GM19035 (cell line): Measurements from ENCODE around the gene ARHGEF37.
A peak's percentile ranks its signal among the peaks of the same experiment; 100 is the strongest.

Experiments used
- ATAC-seq: cut with Tn5 transposase; IDR thresholded peaks from one replicate; pipeline ENCODE4 v1.9.1; 2021; ENCODE audit not compliant: unreplicated experiment

ARHGEF37 gene

GRCh38 chr5:149598966-149599365 is 17.7 kb downstream of the ARHGEF37 start:
- ATAC-seq = no peak

GRCh38 chr5:149599375-149599774 is 18.1 kb downstream of the ARHGEF37 start:
- no peak for ATAC-seq

- ATAC-seq = no peak
Observed at GRCh38 chr5:149600932-149601331, 19.6 kb downstream of the ARHGEF37 start.

GRCh38 chr5:149603210-149603609 is 21.9 kb downstream of the ARHGEF37 start:
- no peak for ATAC-seq

GRCh38 chr5:149603920-149604319 is 22.6 kb downstream of the ARHGEF37 start:
- ATAC-seq = no peak

GRCh38 chr5:149604321-149604720 is 23.0 kb downstream of the ARHGEF37 start:
- ATAC-seq = no peak

GRCh38 chr5:149605354-149605997 is 24.2 kb downstream of the ARHGEF37 start:
- no peak for ATAC-seq

GRCh38 chr5:149605998-149606724 is 24.9 kb downstream of the ARHGEF37 start:
- peak; percentile 95 for ATAC-seq

GRCh38 chr5:149608936-149609545 is 27.7 kb downstream of the ARHGEF37 start:
- no peak for ATAC-seq

- ATAC-seq = no peak
Observed at GRCh38 chr5:149609640-149610219, 28.4 kb downstream of the ARHGEF37 start.

- ATAC-seq = no peak
Observed at GRCh38 chr5:149610589-149611255, 29.4 kb downstream of the ARHGEF37 start.

GRCh38 chr5:149611326-149611725 is 30.0 kb downstream of the ARHGEF37 start:
- no peak for ATAC-seq

- no peak for ATAC-seq
Observed at GRCh38 chr5:149614034-149614907, 33.0 kb downstream of the ARHGEF37 start.

- ATAC-seq = no peak
Observed at GRCh38 chr5:149615976-149616375, 34.7 kb downstream of the ARHGEF37 start.

- ATAC-seq = peak; percentile 77
Observed at GRCh38 chr5:149616727-149617285, 35.5 kb downstream of the ARHGEF37 start.

GRCh38 chr5:149617760-149618306 is 36.5 kb downstream of the ARHGEF37 start:
- ATAC-seq = peak; percentile 38

- ATAC-seq = peak; percentile 38
Observed at GRCh38 chr5:149618581-149619248, 37.4 kb downstream of the ARHGEF37 start.

- ATAC-seq = no peak
Observed at GRCh38 chr5:149621415-149622098, 40.3 kb downstream of the ARHGEF37 start.

GRCh38 chr5:149622466-149622865 is 41.2 kb downstream of the ARHGEF37 start:
- no peak for ATAC-seq
